SH-SY5Y (cell line): ENCODE results near the gene DOCK3.

Experiments used
- GATA2 ChIP-seq: IDR thresholded peaks from 2 replicates; pipeline ENCODE4 v1.6.1; 2011; ENCODE audit warnings: mild to moderate bottlenecking, low read depth, low read length
- GATA3 ChIP-seq: IDR thresholded peaks from 2 replicates; pipeline ENCODE4 v1.6.1; 2011; ENCODE audit warnings: low read depth, mild to moderate bottlenecking, low read length, moderate library complexity

DNA sequence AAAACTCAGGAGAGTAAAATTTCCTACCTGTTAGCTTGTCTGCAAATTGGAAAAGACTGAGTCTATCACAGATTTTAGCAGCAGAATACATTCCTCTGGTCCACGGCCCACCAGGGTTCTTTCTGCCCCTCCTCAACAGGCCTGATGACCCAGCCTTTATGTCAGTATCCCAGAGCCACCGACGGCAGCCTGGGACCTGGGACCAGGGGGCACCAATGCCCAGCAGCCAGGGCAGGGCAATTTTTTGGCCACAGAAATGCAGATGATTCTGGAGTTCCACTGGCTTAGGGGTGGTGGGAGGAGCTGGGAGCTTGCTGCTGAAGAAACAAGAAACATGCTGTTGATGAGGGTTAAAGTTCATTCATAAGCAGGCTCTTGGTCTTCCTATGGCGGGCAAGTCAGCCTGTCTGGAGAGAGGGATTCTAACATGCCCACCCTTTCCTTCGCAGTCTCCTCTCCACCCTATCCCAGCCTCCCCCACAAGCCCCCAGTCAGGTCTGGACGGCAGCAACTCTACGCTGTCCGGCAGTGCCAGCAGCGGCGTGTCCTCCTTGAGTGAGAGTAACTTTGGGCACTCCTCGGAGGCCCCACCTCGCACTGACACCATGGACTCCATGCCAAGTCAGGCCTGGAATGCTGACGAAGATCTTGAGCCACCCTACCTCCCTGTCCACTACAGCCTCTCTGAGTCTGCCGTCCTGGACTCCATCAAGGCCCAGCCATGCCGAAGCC lies 706.0 kb downstream of the DOCK3 start:
- TF ChIP-seq GATA3 (no peak), GATA2 (no peak)
